Activated CD8-positive, alpha-beta memory T cell treated with anti-CD3 and anti-CD28 coated beads, Interleukin-2, amount 10 ng/mL, durations not matched to agents 7 days and 5 days (primary cell): Measurements from ENCODE around the gene MTUS2. TPM values are rescaled to one million over a fixed set of nuclear protein-coding genes. Genes with fewer than 3 reads are reported as not detected.

Experiments
- ATAC-seq: fragments of 150-1000 bp; cut with Tn5 transposase; one replicate; pipeline ENCODE4 v1.10.0; 2021; ENCODE audit warnings: moderate library complexity
- CTCF ChIA-PET: fragments of 350-600 bp; sonication (Branson Sonifier 250); formaldehyde crosslinking; loops from one replicate; lab custom pipeline; 2021; ENCODE audit warnings: antibody characterized with exemption; lab: Charles Lee
- DNase-seq: peaks from one replicate; pipeline ENCODE4 v3.0.0-alpha.2; 2020
- H3K27ac Mint-ChIP-seq: one replicate; pipeline ENCODE4 v1.8.0; 2021; ENCODE audit warnings: mild to moderate bottlenecking, mixed read lengths
- H3K27me3 Mint-ChIP-seq: one replicate; pipeline ENCODE4 v1.8.0; 2021; ENCODE audit warnings: mixed read lengths
- H3K36me3 Mint-ChIP-seq: one replicate; pipeline ENCODE4 v1.8.0; 2021; ENCODE audit warnings: mild to moderate bottlenecking, mixed read lengths
- H3K4me1 Mint-ChIP-seq: one replicate; pipeline ENCODE4 v1.8.0; 2021; ENCODE audit warnings: mixed read lengths
- H3K4me3 Mint-ChIP-seq: one replicate; pipeline ENCODE4 v1.8.0; 2021; ENCODE audit warnings: mild to moderate bottlenecking, moderate library complexity, mixed read lengths
- H3K9me3 Mint-ChIP-seq: one replicate; pipeline ENCODE4 v1.8.0; 2022; ENCODE audit warnings: low read depth, mixed read lengths
- total RNA-seq, 2 experiments: library from RNA; stranded (reverse); gene quantifications; one replicate each; pipeline ENCODE4 v1.2.3, GENCODE V29; 2021

Gene MTUS2
- total RNA-seq, 2 experiments from 2014 or later, result not detected

GRCh38 chr13:29535663-29536655 is 715.8 kb downstream of the MTUS2 start:
- H3K9me3 Mint-ChIP-seq, result no peaks in the 10 kb centered on the region
- ATAC-seq (no peak), DNase-seq (no peak)
- H3K27me3 Mint-ChIP-seq, result no peaks in the 10 kb centered on the region
- H3K4me3 Mint-ChIP-seq, result no peak overlapping the region
- CTCF ChIA-PET, result no interaction called here
- peaks cover 14% of the 10 kb centered on the region for H3K4me1 Mint-ChIP-seq
- H3K36me3 Mint-ChIP-seq, result peaks cover 28% of the 10 kb centered on the region
- H3K27ac Mint-ChIP-seq, result no peak overlapping the region

- Mint-ChIP-seq H3K4me1 (peaks cover 20% of the 10 kb centered on the region), H3K27me3 (no peaks in the 10 kb centered on the region), H3K27ac (no peak overlapping the region), H3K4me3 (no peak overlapping the region), H3K9me3 (no peaks in the 10 kb centered on the region), H3K36me3 (peaks cover 33% of the 10 kb centered on the region)
- DNase-seq (no peak), ATAC-seq (no peak)
- CTCF ChIA-PET, result no interaction called here
Observed at GRCh38 chr13:29536853-29537252, 716.7 kb downstream of the MTUS2 start.

GRCh38 chr13:29537736-29538651 is 717.9 kb downstream of the MTUS2 start:
- Mint-ChIP-seq H3K36me3 (peaks cover 26% of the 10 kb centered on the region), H3K4me1 (peaks cover 28% of the 10 kb centered on the region), H3K27ac (peak overlapping the region; percentile 12), H3K9me3 (no peaks in the 10 kb centered on the region), H3K4me3 (no peak overlapping the region), H3K27me3 (no peaks in the 10 kb centered on the region)
- no peak for DNase-seq
- ATAC-seq, result no peak
- CTCF ChIA-PET, result no interaction called here

GRCh38 chr13:29538652-29539040 is 718.5 kb downstream of the MTUS2 start:
- Mint-ChIP-seq H3K4me1 (peaks cover 35% of the 10 kb centered on the region), H3K27ac (no peak overlapping the region), H3K36me3 (peaks cover 24% of the 10 kb centered on the region), H3K9me3 (no peaks in the 10 kb centered on the region), H3K27me3 (no peaks in the 10 kb centered on the region), H3K4me3 (no peak overlapping the region)
- ATAC-seq (no peak), DNase-seq (no peak)
- CTCF ChIA-PET, result no interaction called here

GRCh38 chr13:29539856-29540255 is 719.7 kb downstream of the MTUS2 start:
- no peak for ATAC-seq
- peaks cover 44% of the 10 kb centered on the region for H3K4me1 Mint-ChIP-seq
- no peaks in the 10 kb centered on the region for H3K27me3 Mint-ChIP-seq
- no peaks in the 10 kb centered on the region for H3K9me3 Mint-ChIP-seq
- CTCF ChIA-PET, result interaction anchor here (1.2 kb wide), 1 partner anchor 32 kb away, joined by 3 read pairs; no protein-coding TSS in a partner anchor
- no peak overlapping the region for H3K4me3 Mint-ChIP-seq
- H3K27ac Mint-ChIP-seq, result no peak overlapping the region
- H3K36me3 Mint-ChIP-seq, result peaks cover 20% of the 10 kb centered on the region
- no peak for DNase-seq

- H3K27ac Mint-ChIP-seq, result no peak overlapping the region
- H3K36me3 Mint-ChIP-seq, result peaks cover 23% of the 10 kb centered on the region
- ATAC-seq, result no peak
- CTCF ChIA-PET, result interaction anchor here (1.2 kb wide), 1 partner anchor 33 kb away, joined by 3 read pairs; no protein-coding TSS in a partner anchor
- H3K9me3 Mint-ChIP-seq, result no peaks in the 10 kb centered on the region
- H3K4me1 Mint-ChIP-seq, result peaks cover 47% of the 10 kb centered on the region
- no peaks in the 10 kb centered on the region for H3K27me3 Mint-ChIP-seq
- no peak for DNase-seq
- no peak overlapping the region for H3K4me3 Mint-ChIP-seq
Observed at GRCh38 chr13:29540334-29540733, 720.2 kb downstream of the MTUS2 start.

- Mint-ChIP-seq H3K27ac (peak overlapping the region; percentile 78), H3K27me3 (no peaks in the 10 kb centered on the region), H3K36me3 (peaks cover 23% of the 10 kb centered on the region), H3K4me1 (peaks cover 47% of the 10 kb centered on the region), H3K9me3 (no peaks in the 10 kb centered on the region), H3K4me3 (no peak overlapping the region)
- no peak for ATAC-seq
- CTCF ChIA-PET, result interaction anchor here (1.2 kb wide), 1 partner anchor 33 kb away, joined by 3 read pairs; no protein-coding TSS in a partner anchor
- DNase-seq, result no peak
Observed at GRCh38 chr13:29540799-29541198, 720.7 kb downstream of the MTUS2 start.

- Mint-ChIP-seq H3K36me3 (peaks cover 20% of the 10 kb centered on the region), H3K9me3 (no peaks in the 10 kb centered on the region), H3K4me1 (peaks cover 47% of the 10 kb centered on the region), H3K27ac (peak overlapping the region; percentile 78), H3K27me3 (no peaks in the 10 kb centered on the region), H3K4me3 (no peak overlapping the region)
- ATAC-seq (no peak), DNase-seq (no peak)
- CTCF ChIA-PET, result no interaction called here
Observed at GRCh38 chr13:29541400-29541799, 721.3 kb downstream of the MTUS2 start.

GRCh38 chr13:29542381-29542780 is 722.2 kb downstream of the MTUS2 start:
- no peak for DNase-seq
- no peaks in the 10 kb centered on the region for H3K9me3 Mint-ChIP-seq
- CTCF ChIA-PET, result interaction anchor here (1.2 to 1.3 kb wide), 2 partner anchors 22 to 34 kb away, joined by 3 to 4 read pairs; no protein-coding TSS in a partner anchor
- no peaks in the 10 kb centered on the region for H3K27me3 Mint-ChIP-seq
- H3K27ac Mint-ChIP-seq, result peak overlapping the region; percentile 35
- ATAC-seq, result no peak
- H3K4me1 Mint-ChIP-seq, result peaks cover 45% of the 10 kb centered on the region
- H3K4me3 Mint-ChIP-seq, result no peak overlapping the region
- peaks cover 22% of the 10 kb centered on the region for H3K36me3 Mint-ChIP-seq

GRCh38 chr13:29543230-29544215 is 723.4 kb downstream of the MTUS2 start:
- Mint-ChIP-seq H3K27ac (peak overlapping the region; percentile 33), H3K4me1 (peaks cover 40% of the 10 kb centered on the region), H3K27me3 (no peaks in the 10 kb centered on the region), H3K36me3 (peaks cover 22% of the 10 kb centered on the region), H3K4me3 (no peak overlapping the region), H3K9me3 (no peaks in the 10 kb centered on the region)
- CTCF ChIA-PET, result interaction anchor here (1.3 kb wide), 1 partner anchor 21 kb away, joined by 4 read pairs; no protein-coding TSS in a partner anchor
- ATAC-seq (peak; percentile 86), DNase-seq (peak; percentile 74)

- Mint-ChIP-seq H3K9me3 (no peaks in the 10 kb centered on the region), H3K36me3 (peaks cover 28% of the 10 kb centered on the region), H3K4me1 (peaks cover 33% of the 10 kb centered on the region), H3K27ac (no peak overlapping the region), H3K4me3 (no peak overlapping the region), H3K27me3 (no peaks in the 10 kb centered on the region)
- CTCF ChIA-PET, result interaction anchor here (1.2 kb wide), 1 partner anchor 19 kb away, joined by 3 read pairs; no protein-coding TSS in a partner anchor
- no peak for ATAC-seq
- no peak for DNase-seq
Observed at GRCh38 chr13:29545988-29546387, 725.8 kb downstream of the MTUS2 start.

GRCh38 chr13:29546662-29547061 is 726.5 kb downstream of the MTUS2 start:
- no peak for ATAC-seq
- no peak for DNase-seq
- Mint-ChIP-seq H3K27ac (no peak overlapping the region), H3K4me1 (peaks cover 27% of the 10 kb centered on the region), H3K9me3 (no peaks in the 10 kb centered on the region), H3K27me3 (no peaks in the 10 kb centered on the region), H3K4me3 (no peak overlapping the region), H3K36me3 (peaks cover 28% of the 10 kb centered on the region)
- CTCF ChIA-PET, result interaction anchor here (1.1 kb wide), 1 partner anchor 16 kb away, joined by 3 read pairs; no protein-coding TSS in a partner anchor
